BLaER1 treated with 17β-estradiol and CSF1 and Interleukin-3, amounts not matched to agents 10 nM and 100 nM (cell line): ENCODE results near the gene ISM1.
A peak's percentile ranks its signal among the peaks of the same experiment; 100 is the strongest.

Experiments
- H3K27ac ChIP-seq, 11 experiments: shearing (Covaris generic); formaldehyde crosslinking; 2 replicates each; pipeline ENCODE4 v1.8.1; 2022
- H3K27me3 ChIP-seq, 11 experiments: shearing (Covaris generic); formaldehyde crosslinking; 2 replicates each; pipeline ENCODE4 v1.8.1; 2022
- H3K36me3 ChIP-seq, 11 experiments: shearing (Covaris generic); formaldehyde crosslinking; 2 replicates each; pipeline ENCODE4 v1.8.1; 2022
- H3K4me1 ChIP-seq, 10 experiments: shearing (Covaris generic); formaldehyde crosslinking; 2 replicates each; pipeline ENCODE4 v1.8.1; 2022
- H3K4me2 ChIP-seq, 11 experiments: shearing (Covaris generic); formaldehyde crosslinking; 2 replicates each; pipeline ENCODE4 v1.8.1; 2022
- H3K4me3 ChIP-seq, 10 experiments: shearing (Covaris generic); formaldehyde crosslinking; 2 replicates each; pipeline ENCODE4 v1.8.1; 2022
- H3K9ac ChIP-seq, 11 experiments: shearing (Covaris generic); formaldehyde crosslinking; 2 replicates each; pipeline ENCODE4 v1.8.1; 2022
- H3K9me3 ChIP-seq, 11 experiments: shearing (Covaris generic); formaldehyde crosslinking; replicated peaks in 1 of 11; 2 replicates each; pipeline ENCODE4 v1.8.1; 2022
- H4K20me1 ChIP-seq, 11 experiments: shearing (Covaris generic); formaldehyde crosslinking; 2 replicates each; pipeline ENCODE4 v1.8.1; 2022
- Cebpa-rat ChIP-seq, 11 experiments: shearing (Covaris generic); IDR thresholded peaks; 2 replicates each; pipeline ENCODE4 v1.8.1; 2022

ISM1 gene

DNA sequence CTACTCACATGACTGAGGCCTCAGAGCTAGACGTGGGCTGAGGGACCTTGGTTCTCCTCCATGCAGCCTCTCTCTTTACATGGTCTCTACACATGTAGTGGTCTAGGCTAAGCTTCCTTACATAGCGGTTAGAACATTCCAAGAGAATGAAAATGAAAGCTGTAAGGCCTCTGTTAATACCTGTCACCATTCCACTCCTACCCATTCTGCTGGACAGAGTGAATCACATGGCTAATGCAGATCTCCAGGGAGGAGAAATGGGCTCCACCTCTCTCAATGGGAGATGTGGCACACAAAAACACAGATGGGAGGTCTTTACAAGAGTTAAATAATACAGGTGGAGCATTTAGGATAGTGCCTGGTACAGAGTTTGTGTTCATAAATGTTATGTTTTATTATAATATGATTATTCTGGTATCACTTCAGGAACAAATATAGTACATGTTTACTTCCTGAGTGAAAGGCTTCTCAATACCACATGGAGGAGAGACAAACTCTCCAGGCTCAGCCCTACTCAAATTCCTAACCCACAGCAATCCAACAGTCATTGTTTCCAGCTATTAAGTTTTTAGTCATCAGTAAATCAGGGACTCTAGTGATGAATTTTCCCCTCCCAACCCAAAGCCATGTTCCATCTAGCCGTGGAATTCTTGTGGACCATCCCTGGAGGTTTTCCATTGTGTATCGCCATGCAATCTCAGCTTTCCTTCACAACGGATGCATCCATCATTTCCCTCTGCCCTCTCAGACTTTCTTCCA lies 57.9 kb downstream of the ISM1 start:
- Histone ChIP-seq H3K36me3 (no peaks in the 10 kb centered on the region), H3K27ac (no peak overlapping the region), H3K9ac (no peak overlapping the region), H3K27me3 (0 out of 22 replicates have a peak, but pooled peaks cover 0 to 3% (median 0%) of the 10 kb centered on the region in 11 experiments), H3K9me3 (peaks cover 0 to 18% (median 0%) of the 10 kb centered on the region in 11 experiments; a peak in 5 of 22 replicates), H3K4me3 (no peak overlapping the region), H3K4me2 (no peak overlapping the region), H4K20me1 (no peaks in the 10 kb centered on the region), H3K4me1 (peaks cover 4 to 20% (median 13%) of the 10 kb centered on the region in 10 experiments; a peak in 17 of 20 replicates)
- TF ChIP-seq Cebpa-rat (IDR thresholded peaks at IDR 0.05) = no peak

DNA sequence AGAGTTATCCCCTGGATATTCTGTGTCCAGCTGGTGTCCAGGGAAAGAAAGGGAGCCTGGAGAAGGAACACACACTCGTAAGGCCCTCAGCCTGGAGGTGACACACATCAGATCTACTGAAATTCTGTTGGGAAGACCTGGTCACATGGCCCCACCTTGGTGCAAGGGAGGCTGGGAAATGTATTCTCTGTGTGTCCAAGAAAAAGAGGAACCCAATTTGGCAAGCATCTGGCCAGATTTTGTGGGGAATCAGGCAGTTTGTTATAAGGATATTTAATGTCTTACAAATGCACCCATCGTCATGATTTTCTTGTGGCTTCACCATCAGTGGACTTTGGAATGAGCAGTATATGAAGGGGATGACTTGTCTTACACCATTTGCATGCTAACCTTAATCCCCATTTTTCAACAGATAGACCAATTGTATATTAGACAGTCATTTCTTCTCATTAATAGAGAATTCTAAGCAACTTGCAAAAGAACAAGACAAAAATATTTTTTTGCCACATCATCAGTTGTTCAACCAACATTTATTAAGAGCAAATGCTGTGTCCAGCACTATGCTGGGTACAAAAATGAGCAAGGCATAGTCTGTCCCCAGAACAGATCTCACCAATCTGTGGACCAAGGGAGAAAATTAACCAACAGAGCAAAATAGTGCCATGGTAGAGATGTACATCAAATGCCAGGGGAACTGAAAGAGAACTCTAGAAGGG lies 59.7 kb downstream of the ISM1 start:
- no peak overlapping the region for H3K27ac ChIP-seq
- no peaks in the 10 kb centered on the region for H3K36me3 ChIP-seq
- peaks cover 0 to 9% (median 0%) of the 10 kb centered on the region in 10 experiments; a peak in 7 of 20 replicates for H3K4me1 ChIP-seq

GRCh38 chr20:13283869-13284829 lies 63.1 kb downstream of the ISM1 start:
- no peak overlapping the region for H3K27ac ChIP-seq
- H3K9ac ChIP-seq = no peak overlapping the region
- H3K4me2 ChIP-seq = peak overlapping the region in 1 of 11 experiments; percentile 20; a peak in 2 of 22 replicates
- no peak overlapping the region for H3K4me3 ChIP-seq
- no peaks in the 10 kb centered on the region for H4K20me1 ChIP-seq
- no peaks in the 10 kb centered on the region for H3K27me3 ChIP-seq
- peaks cover 0 to 16% (median 0%) of the 10 kb centered on the region in 11 experiments; a peak in 5 of 22 replicates for H3K9me3 ChIP-seq
- H3K36me3 ChIP-seq = no peaks in the 10 kb centered on the region
- H3K4me1 ChIP-seq = peaks cover 3 to 29% (median 10%) of the 10 kb centered on the region in 10 experiments
- no peak for TF ChIP-seq Cebpa-rat (IDR thresholded peaks at IDR 0.05)

More for the DNA sequence above, 59.7 kb downstream of the ISM1 start:
- no peaks in the 10 kb centered on the region for H3K27me3 ChIP-seq
- H3K9ac ChIP-seq = no peak overlapping the region
- H3K9me3 ChIP-seq = peaks cover 0 to 18% (median 0%) of the 10 kb centered on the region in 11 experiments; a peak in 5 of 22 replicates
- no peak overlapping the region for H3K4me3 ChIP-seq
- no peak for TF ChIP-seq Cebpa-rat (IDR thresholded peaks at IDR 0.05)
- H3K4me2 ChIP-seq = no peak overlapping the region
- no peaks in the 10 kb centered on the region for H4K20me1 ChIP-seq

GRCh38 chr20:13284830-13285229 lies 63.8 kb downstream of the ISM1 start:
- peak overlapping the region in 1 of 11 experiments; percentile 20; a peak in 2 of 22 replicates for H3K4me2 ChIP-seq
- no peak overlapping the region for H3K4me3 ChIP-seq
- no peaks in the 10 kb centered on the region for H3K27me3 ChIP-seq
- H4K20me1 ChIP-seq = no peaks in the 10 kb centered on the region
- H3K9ac ChIP-seq = no peak overlapping the region
- H3K9me3 ChIP-seq = peaks cover 0 to 10% (median 0%) of the 10 kb centered on the region in 11 experiments; a peak in 4 of 22 replicates
- H3K27ac ChIP-seq = no peak overlapping the region
- peaks cover 10 to 36% (median 17%) of the 10 kb centered on the region in 10 experiments for H3K4me1 ChIP-seq
- no peak for TF ChIP-seq Cebpa-rat (IDR thresholded peaks at IDR 0.05)
- H3K36me3 ChIP-seq = no peaks in the 10 kb centered on the region

GRCh38 chr20:13285408-13285807 lies 64.3 kb downstream of the ISM1 start:
- H3K36me3 ChIP-seq = no peaks in the 10 kb centered on the region
- H3K4me3 ChIP-seq = no peak overlapping the region
- no peaks in the 10 kb centered on the region for H4K20me1 ChIP-seq
- peaks cover 0 to 4% (median 0%) of the 10 kb centered on the region in 11 experiments; a peak in 3 of 22 replicates for H3K9me3 ChIP-seq
- H3K4me2 ChIP-seq = no peak overlapping the region
- no peaks in the 10 kb centered on the region for H3K27me3 ChIP-seq
- no peak for TF ChIP-seq Cebpa-rat (IDR thresholded peaks at IDR 0.05)
- peaks cover 16 to 41% (median 23%) of the 10 kb centered on the region in 10 experiments for H3K4me1 ChIP-seq
- no peak overlapping the region for H3K9ac ChIP-seq
- H3K27ac ChIP-seq = no peak overlapping the region

DNA sequence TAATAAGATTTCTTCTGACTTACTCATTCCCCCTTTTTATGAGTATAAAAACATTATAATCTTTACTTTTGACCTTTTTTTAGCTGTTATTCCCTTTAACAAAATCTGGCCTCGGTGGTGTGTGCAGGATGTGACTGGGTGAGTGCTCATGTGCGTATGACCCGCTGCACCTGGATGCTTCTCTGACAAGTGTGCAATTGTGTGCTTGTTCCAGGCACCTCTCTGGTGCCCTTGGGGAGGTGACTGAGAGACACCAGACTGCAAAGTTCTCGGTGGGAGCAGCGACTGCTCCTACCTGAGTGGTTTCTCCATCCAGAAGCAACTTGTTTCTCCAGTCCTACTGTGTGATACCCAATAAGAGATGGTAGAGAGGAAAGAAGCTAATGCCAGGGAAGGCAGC lies 65.0 kb downstream of the ISM1 start:
- H3K27me3 ChIP-seq = no peaks in the 10 kb centered on the region
- no peaks in the 10 kb centered on the region for H4K20me1 ChIP-seq
- H3K4me3 ChIP-seq = no peak overlapping the region
- peak overlapping the region in 3 of 11 experiments; percentile 18 to 36 (median 35); a peak in 5 of 22 replicates for H3K4me2 ChIP-seq
- no peak for TF ChIP-seq Cebpa-rat (IDR thresholded peaks at IDR 0.05)
- H3K9me3 ChIP-seq = no peaks in the 10 kb centered on the region
- no peak overlapping the region for H3K27ac ChIP-seq
- peaks cover 17 to 41% (median 23%) of the 10 kb centered on the region in 10 experiments for H3K4me1 ChIP-seq
- no peak overlapping the region for H3K9ac ChIP-seq
- no peaks in the 10 kb centered on the region for H3K36me3 ChIP-seq

DNA sequence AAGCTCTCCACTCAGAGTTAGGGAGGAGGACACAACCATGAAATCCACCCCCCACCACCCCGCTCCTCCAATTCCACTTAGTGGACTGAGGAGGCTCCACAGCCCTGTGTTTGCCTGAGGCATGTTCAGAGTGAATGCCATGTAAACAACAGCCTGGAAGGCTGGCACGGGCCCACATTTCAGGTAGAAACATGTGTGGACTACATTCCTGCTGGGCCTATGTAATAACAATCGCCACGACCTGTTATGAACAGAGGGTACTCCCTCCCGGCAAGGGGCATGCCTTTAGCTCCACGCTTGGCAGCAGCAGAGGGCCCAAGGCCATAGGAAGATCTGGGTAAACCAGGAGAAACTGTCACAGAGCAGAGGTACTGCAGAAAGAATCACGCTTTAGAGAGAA lies 65.5 kb downstream of the ISM1 start:
- Histone ChIP-seq H3K9ac (no peak overlapping the region), H3K4me3 (no peak overlapping the region), H3K27ac (no peak overlapping the region), H3K9me3 (no peaks in the 10 kb centered on the region), H3K4me1 (peaks cover 17 to 41% (median 23%) of the 10 kb centered on the region in 10 experiments), H3K27me3 (no peaks in the 10 kb centered on the region), H3K4me2 (peak overlapping the region in 2 of 11 experiments; percentile 18 to 65; a peak in 3 of 22 replicates), H4K20me1 (no peaks in the 10 kb centered on the region), H3K36me3 (no peaks in the 10 kb centered on the region)
- TF ChIP-seq Cebpa-rat (IDR thresholded peaks at IDR 0.05) = no peak

- Histone ChIP-seq H4K20me1 (no peaks in the 10 kb centered on the region), H3K4me1 (peaks cover 17 to 41% (median 23%) of the 10 kb centered on the region in 10 experiments), H3K36me3 (no peaks in the 10 kb centered on the region), H3K9ac (no peak overlapping the region), H3K4me3 (no peak overlapping the region), H3K4me2 (peak overlapping the region in 7 of 11 experiments; percentile 7 to 77 (median 65); a peak in 12 of 22 replicates), H3K27me3 (no peaks in the 10 kb centered on the region), H3K9me3 (no peaks in the 10 kb centered on the region), H3K27ac (no peak overlapping the region)
- no peak for TF ChIP-seq Cebpa-rat (IDR thresholded peaks at IDR 0.05)
These were observed 67.3 kb downstream of the ISM1 start for GRCh38 chr20:13288357-13288756.
